Endodermal cell (in vitro differentiated cells): Measurements from ENCODE around the gene PLB1. TPM values are rescaled to one million over a fixed set of nuclear protein-coding genes. Genes with fewer than 3 reads are reported as not detected.

Source experiments
- DNase-seq: peaks from one replicate; pipeline ENCODE4 v3.0.0-alpha.2; 2017
- H3K27ac ChIP-seq: 2 replicates; pipeline ENCODE4 v1.5.1; 2013; ENCODE audit warnings: mild to moderate bottlenecking, low read depth, low read length, moderate library complexity
- H3K27me3 ChIP-seq: 2 replicates; pipeline ENCODE4 v1.6.1; 2013; ENCODE audit warnings: mild to moderate bottlenecking, low read length, moderate library complexity; ENCODE audit not compliant: insufficient read depth, control insufficient read depth, poor library complexity, severe bottlenecking
- H3K36me3 ChIP-seq: 2 replicates; pipeline ENCODE4 v1.7.0; 2013; ENCODE audit warnings: mild to moderate bottlenecking, low read length, moderate library complexity; ENCODE audit not compliant: control insufficient read depth, insufficient read depth
- H3K4me1 ChIP-seq: one replicate; pipeline ENCODE4 v1.7.0; 2013; ENCODE audit warnings: low read length; ENCODE audit not compliant: control insufficient read depth, insufficient read depth
- H3K4me3 ChIP-seq: 2 replicates; pipeline ENCODE4 v1.5.1; 2013; ENCODE audit warnings: mild to moderate bottlenecking, low read length, moderate library complexity
- H3K9ac ChIP-seq: 2 replicates; pipeline ENCODE4 v1.6.1; 2013; ENCODE audit warnings: mild to moderate bottlenecking, low read length, moderate library complexity; ENCODE audit not compliant: poor library complexity, severe bottlenecking; ENCODE audit errors: extremely low read depth
- H3K9me3 ChIP-seq: 2 replicates; pipeline ENCODE4 v1.6.1; 2013; ENCODE audit warnings: mild to moderate bottlenecking, low read length, moderate library complexity; ENCODE audit not compliant: control insufficient read depth
- H3K27ac Mint-ChIP-seq: 2 replicates; pipeline ENCODE4 v1.8.0; 2020; ENCODE audit warnings: mixed read lengths
- H3K27me3 Mint-ChIP-seq: 2 replicates; pipeline ENCODE4 v1.8.0; 2021; ENCODE audit warnings: mild to moderate bottlenecking, mixed read lengths; ENCODE audit not compliant: insufficient read depth
- H3K36me3 Mint-ChIP-seq: 2 replicates; pipeline ENCODE4 v1.8.0; 2020; ENCODE audit warnings: low read depth, mixed read lengths
- H3K4me1 Mint-ChIP-seq: 2 replicates; pipeline ENCODE4 v1.8.0; 2020; ENCODE audit warnings: mixed read lengths
- H3K4me3 Mint-ChIP-seq: 2 replicates; pipeline ENCODE4 v1.8.0; 2020; ENCODE audit warnings: mild to moderate bottlenecking, moderate library complexity, mixed read lengths
- H3K9me3 Mint-ChIP-seq: 2 replicates; pipeline ENCODE4 v1.8.0; 2020; ENCODE audit warnings: mild to moderate bottlenecking, mixed read lengths
- WGBS, 2 experiments: methylation state at CpG; one replicate each; pipeline versions ENCODE4 v1.1.5 to v1.1.7; 2013; ENCODE audit warnings: missing lambda C conversion rate in 2 of 2, mixed read lengths in 1 of 2; ENCODE audit not compliant: insufficient coverage in 1 of 2, insufficient read length in 1 of 2; 5-methylcytosine and 5-hydroxymethylcytosine counted together
- total RNA-seq, 2 donors: library from RNA; stranded (reverse); fragmentation: NEBNext Ultra II Directional in 1 of 2; extraction: Animal tissue kit (Norgen Biotek cat#: 25700) in 1 of 2; gene quantifications; 2 replicates in 1 of 2; 3 replicates in 1 of 2; pipeline ENCODE4 v1.2.1, GENCODE V29; 2021
- TF ChIP-seq, protein P1 (sequence below): fragments of 200-600 bp; sonication (generic); conservative IDR thresholded peaks from 2 replicates; pipeline ENCODE4 v1.5.0; 2021; ENCODE audit warnings: antibody characterized with exemption, mild to moderate bottlenecking

PLB1 gene
- total RNA-seq, 2 donors from 2014 or later: 0.35 to 0.38 TPM

- TF ChIP-seq, protein P1, sequence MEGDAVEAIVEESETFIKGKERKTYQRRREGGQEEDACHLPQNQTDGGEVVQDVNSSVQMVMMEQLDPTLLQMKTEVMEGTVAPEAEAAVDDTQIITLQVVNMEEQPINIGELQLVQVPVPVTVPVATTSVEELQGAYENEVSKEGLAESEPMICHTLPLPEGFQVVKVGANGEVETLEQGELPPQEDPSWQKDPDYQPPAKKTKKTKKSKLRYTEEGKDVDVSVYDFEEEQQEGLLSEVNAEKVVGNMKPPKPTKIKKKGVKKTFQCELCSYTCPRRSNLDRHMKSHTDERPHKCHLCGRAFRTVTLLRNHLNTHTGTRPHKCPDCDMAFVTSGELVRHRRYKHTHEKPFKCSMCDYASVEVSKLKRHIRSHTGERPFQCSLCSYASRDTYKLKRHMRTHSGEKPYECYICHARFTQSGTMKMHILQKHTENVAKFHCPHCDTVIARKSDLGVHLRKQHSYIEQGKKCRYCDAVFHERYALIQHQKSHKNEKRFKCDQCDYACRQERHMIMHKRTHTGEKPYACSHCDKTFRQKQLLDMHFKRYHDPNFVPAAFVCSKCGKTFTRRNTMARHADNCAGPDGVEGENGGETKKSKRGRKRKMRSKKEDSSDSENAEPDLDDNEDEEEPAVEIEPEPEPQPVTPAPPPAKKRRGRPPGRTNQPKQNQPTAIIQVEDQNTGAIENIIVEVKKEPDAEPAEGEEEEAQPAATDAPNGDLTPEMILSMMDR: no peak
- H3K27ac Mint-ChIP-seq: no peak overlapping the region
- H3K27me3 ChIP-seq: no peaks in the 10 kb centered on the region
- DNase-seq: no peak
- no peaks in the 10 kb centered on the region for H3K27me3 Mint-ChIP-seq
- H3K9me3 Mint-ChIP-seq: no peaks in the 10 kb centered on the region
- no peaks in the 10 kb centered on the region for H3K9me3 ChIP-seq
- H3K36me3 Mint-ChIP-seq: no peaks in the 10 kb centered on the region
- H3K4me3 Mint-ChIP-seq: no peak overlapping the region
- H3K36me3 ChIP-seq: no peaks in the 10 kb centered on the region
- H3K4me1 ChIP-seq: peaks cover 4% of the 10 kb centered on the region
- no peak overlapping the region for H3K4me3 ChIP-seq
- 94 to 98% methylated on average over 3 to 4 of the region's 4 CpGs for WGBS, 2 experiments
- peaks cover 46% of the 10 kb centered on the region for H3K4me1 Mint-ChIP-seq
- H3K27ac ChIP-seq: peak overlapping the region; percentile 42
- no peak overlapping the region for H3K9ac ChIP-seq
Measured at GRCh38 chr2:28620801-28621171, 124.9 kb downstream of the PLB1 start.

DNA sequence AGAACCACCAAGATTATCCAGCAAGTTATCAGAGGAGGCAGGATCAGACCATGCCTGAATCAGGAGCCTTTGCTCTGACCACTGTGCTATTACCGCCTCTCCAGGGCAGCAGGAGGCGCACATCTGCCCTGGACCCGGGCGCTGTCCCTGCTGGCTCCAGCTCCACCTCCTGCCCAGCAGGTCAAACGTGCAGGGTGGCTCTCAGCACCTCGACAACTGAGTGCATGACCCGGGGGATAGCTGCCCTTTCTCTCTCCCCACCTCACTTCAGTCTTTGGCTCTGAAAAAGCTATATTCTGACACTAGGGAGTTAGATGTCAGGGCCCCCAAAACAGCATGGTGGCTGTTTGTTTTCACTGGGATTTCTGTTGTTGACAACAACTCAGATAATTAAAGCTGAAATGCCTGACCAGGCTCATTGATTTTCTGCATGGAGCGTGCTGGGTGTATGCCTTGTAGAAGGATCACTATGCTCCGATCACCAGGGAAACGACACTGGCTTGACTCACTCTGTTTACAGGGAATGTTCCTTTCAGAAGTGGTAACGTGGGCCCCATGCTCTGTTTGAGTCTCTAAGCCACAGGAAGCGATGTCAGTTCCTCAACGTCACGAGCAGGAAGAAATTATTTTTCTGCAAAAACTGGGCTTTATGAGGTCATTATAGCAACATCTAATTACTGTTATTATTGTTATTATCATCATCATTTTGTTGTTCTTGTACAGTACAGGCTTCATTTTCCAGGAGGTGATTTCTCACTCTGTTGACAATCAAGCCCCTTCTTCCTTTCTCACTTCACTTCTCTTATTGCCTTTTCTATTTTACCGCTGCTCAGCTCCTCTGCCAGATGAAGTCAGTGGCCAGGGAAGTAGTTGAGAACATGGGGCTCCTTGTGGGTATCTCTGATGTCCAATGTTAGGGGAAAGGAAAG is 125.6 kb downstream of the PLB1 start:
- TF ChIP-seq, protein P1: peak; percentile 73
- Histone ChIP-seq H3K4me3 (no peak overlapping the region), H3K36me3 (no peaks in the 10 kb centered on the region), H3K27me3 (no peaks in the 10 kb centered on the region), H3K4me1 (peaks cover 4% of the 10 kb centered on the region), H3K9me3 (no peaks in the 10 kb centered on the region), H3K9ac (no peak overlapping the region), H3K27ac (peak overlapping the region; percentile 42)
- Mint-ChIP-seq H3K4me3 (no peak overlapping the region), H3K27ac (no peak overlapping the region), H3K27me3 (no peaks in the 10 kb centered on the region), H3K9me3 (no peaks in the 10 kb centered on the region), H3K4me1 (peaks cover 46% of the 10 kb centered on the region), H3K36me3 (no peaks in the 10 kb centered on the region)
- WGBS, 2 experiments: 43 to 63% methylated on average over 10 to 15 of the region's 15 CpGs
- DNase-seq: peak; percentile 85

GRCh38 chr2:28622101-28622499 is 126.2 kb downstream of the PLB1 start:
- TF ChIP-seq, protein P1: no peak
- peaks cover 4% of the 10 kb centered on the region for H3K4me1 ChIP-seq
- Mint-ChIP-seq H3K27ac (no peak overlapping the region), H3K4me3 (no peak overlapping the region), H3K9me3 (no peaks in the 10 kb centered on the region), H3K36me3 (no peaks in the 10 kb centered on the region), H3K4me1 (peaks cover 46% of the 10 kb centered on the region), H3K27me3 (no peaks in the 10 kb centered on the region)
- no peak overlapping the region for H3K9ac ChIP-seq
- no peak overlapping the region for H3K4me3 ChIP-seq
- no peaks in the 10 kb centered on the region for H3K36me3 ChIP-seq
- no peak overlapping the region for H3K27ac ChIP-seq
- H3K27me3 ChIP-seq: no peaks in the 10 kb centered on the region
- 86% methylated on average over 2 of the region's 2 CpGs; no CpG with 5 or more reads in 1 of the 2 experiments for WGBS, 2 experiments
- no peaks in the 10 kb centered on the region for H3K9me3 ChIP-seq
- no peak for DNase-seq
